ENCODE data around the gene ZMIZ1. TPM values are rescaled to one million over a fixed set of nuclear protein-coding genes. Genes with fewer than 3 reads are reported as not detected.

Gene ZMIZ1
- polyA plus RNA-seq, 1 donor from 2014 or later = 26.8 TPM

- TF ChIP-seq TAF1 (IDR thresholded peaks at IDR 0.05; ENCODE audit: low read depth) (no peak), CTCF (IDR thresholded peaks at IDR 0.05; ENCODE audit: poor library complexity, severe bottlenecking) (no peak), RAD21 (conservative IDR thresholded peaks at IDR 0.05) (no peak), MXI1 (conservative IDR thresholded peaks at IDR 0.05; ENCODE audit: poor library complexity, severe bottlenecking) (no peak)
- H3K27me3 ChIP-seq (ENCODE audit: insufficient read depth, low read depth, low read length) = no peaks in the 10 kb centered on the region
- H3F3A ChIP-seq (ENCODE audit: insufficient read depth, low read length, poor library complexity, severe bottlenecking) = no peaks in the 10 kb centered on the region
- peaks cover 3% of the 10 kb centered on the region for H3K36me3 ChIP-seq (ENCODE audit: insufficient read depth, low read length)
- H3K9ac ChIP-seq (ENCODE audit: low read length) = no peak overlapping the region
- no peaks in the 10 kb centered on the region for H3K9me3 ChIP-seq (ENCODE audit: low read length)
- no peak overlapping the region for H3K4me2 ChIP-seq (ENCODE audit: low read length)
- no peak overlapping the region for H3K4me3 ChIP-seq (ENCODE audit: low read length)
- no peak overlapping the region for H2AFZ ChIP-seq (ENCODE audit: low read depth, low read length)
- no peak overlapping the region for H3K27ac ChIP-seq (ENCODE audit: low read length)
- no peaks in the 10 kb centered on the region for H3K9me2 ChIP-seq (ENCODE audit: insufficient read depth, low read length)
- peaks cover 34% of the 10 kb centered on the region for H3K79me2 ChIP-seq (replicated peaks; ENCODE audit: insufficient read depth, low read length)
- H4K20me1 ChIP-seq (ENCODE audit: insufficient read depth) = no peaks in the 10 kb centered on the region
These were observed 62.1 kb downstream of the ZMIZ1 start for GRCh38 chr10:79130846-79131245.

DNA sequence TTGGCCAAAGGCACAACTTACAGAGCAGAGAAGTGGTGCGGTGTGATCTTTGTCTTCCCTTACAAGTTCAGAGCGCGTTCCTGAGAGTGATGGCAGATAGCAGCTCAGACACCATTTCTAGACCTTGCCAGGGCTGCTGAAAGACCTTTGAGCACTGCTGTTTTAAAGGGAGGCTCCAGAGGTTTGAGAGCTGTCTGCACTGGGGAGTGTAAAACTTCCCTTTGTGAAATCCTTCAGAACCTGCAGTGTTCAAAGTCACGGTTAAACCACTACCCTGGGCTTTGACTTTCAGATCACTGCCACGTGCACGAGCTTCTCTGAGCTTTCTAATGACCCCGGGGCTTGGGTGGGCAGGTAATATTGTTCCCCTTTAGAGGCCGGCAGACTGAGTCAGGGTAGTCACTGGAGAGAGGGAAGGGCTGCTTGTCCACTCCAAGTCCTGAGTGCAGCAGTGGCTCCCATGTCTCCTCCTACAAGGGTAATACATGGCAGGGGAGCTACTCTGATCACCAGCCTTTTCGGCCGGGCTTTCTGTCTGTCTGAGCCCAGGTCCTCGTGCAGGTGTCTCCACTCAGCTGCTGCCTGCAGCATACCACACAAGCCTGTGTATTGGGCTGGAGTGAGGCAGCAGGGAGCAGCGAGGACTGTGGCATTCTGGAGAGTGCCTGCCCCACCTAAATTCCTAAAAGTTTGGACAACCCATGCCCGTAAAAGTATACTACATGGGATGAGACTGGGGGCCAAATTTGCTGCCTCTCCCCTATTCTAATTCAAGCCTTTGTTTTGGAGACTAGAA lies 63.3 kb downstream of the ZMIZ1 start:
- H4K20me1 ChIP-seq (ENCODE audit: insufficient read depth) = no peaks in the 10 kb centered on the region
- peaks cover 45% of the 10 kb centered on the region for H3K79me2 ChIP-seq (replicated peaks; ENCODE audit: insufficient read depth, low read length)
- TF ChIP-seq MXI1 (conservative IDR thresholded peaks at IDR 0.05; ENCODE audit: poor library complexity, severe bottlenecking) (no peak), SMC3 (conservative IDR thresholded peaks at IDR 0.05; ENCODE audit: poor library complexity) (no peak), REST (IDR thresholded peaks at IDR 0.05; ENCODE audit: borderline replicate concordance) (no peak), RAD21 (conservative IDR thresholded peaks at IDR 0.05) (no peak), CTCF (IDR thresholded peaks at IDR 0.05; ENCODE audit: poor library complexity, severe bottlenecking) (no peak), EZH2 (IDR thresholded peaks at IDR 0.05; ENCODE audit: borderline replicate concordance, insufficient read depth, low read length, poor library complexity, severe bottlenecking) (no peak), POLR2AphosphoS5 (IDR thresholded peaks at IDR 0.05) (no peak), EP300 (conservative IDR thresholded peaks at IDR 0.05; ENCODE audit: poor library complexity, severe bottlenecking) (no peak), TAF1 (IDR thresholded peaks at IDR 0.05; ENCODE audit: low read depth) (no peak)

More for the DNA sequence above, 63.3 kb downstream of the ZMIZ1 start:
- no peak overlapping the region for H2AFZ ChIP-seq (ENCODE audit: low read depth, low read length)
- no peak overlapping the region for H3K27ac ChIP-seq (ENCODE audit: low read length)
- no peak overlapping the region for H3K9ac ChIP-seq (ENCODE audit: low read length)
- no peaks in the 10 kb centered on the region for H3F3A ChIP-seq (ENCODE audit: insufficient read depth, low read length, poor library complexity, severe bottlenecking)
- H3K4me3 ChIP-seq (ENCODE audit: low read length) = no peak overlapping the region
- no peaks in the 10 kb centered on the region for H3K9me3 ChIP-seq (ENCODE audit: low read length)
- H3K9me2 ChIP-seq (ENCODE audit: insufficient read depth, low read length) = no peaks in the 10 kb centered on the region
- no peak overlapping the region for H3K4me2 ChIP-seq (ENCODE audit: low read length)
- H3K36me3 ChIP-seq (ENCODE audit: insufficient read depth, low read length) = no peaks in the 10 kb centered on the region
- no peaks in the 10 kb centered on the region for H3K27me3 ChIP-seq (ENCODE audit: insufficient read depth, low read depth, low read length)
